HG02588 (cell line): ENCODE measurements around the gene ATG13.

Experiments used
- ATAC-seq: cut with Tn5 transposase; IDR thresholded peaks from one replicate; pipeline ENCODE4 v1.9.1; 2021; ENCODE audit warnings: mild to moderate bottlenecking, moderate library complexity; ENCODE audit not compliant: unreplicated experiment

The ATG13 gene

GRCh38 chr11:46722566-46723358 is 105.4 kb downstream of the ATG13 start:
- ATAC-seq = no peak

- no peak for ATAC-seq
Observed at GRCh38 chr11:46723359-46723680, 106.0 kb downstream of the ATG13 start.

- no peak for ATAC-seq
Observed at GRCh38 chr11:46724088-46724487, 106.7 kb downstream of the ATG13 start.
